ENCODE measurements around the gene MPIG6B. TPM values are rescaled to one million over a fixed set of nuclear protein-coding genes. Genes with fewer than 3 reads are reported as not detected.
"Not testable (repeated sequence)": the region's sequence is repeated elsewhere in the genome, so short reads cannot be mapped to it uniquely, and the experiment has no call there.

The MPIG6B gene
- total RNA-seq, 1 donor from 2014 or later = not detected

- intact Hi-C loops (cut with micrococcal nuclease) = loop anchor here (1.0 to 2.0 kb wide), 2 partner anchors 31 to 38 kb away; partner anchors contain the start of gene GPANK1
- peak; percentile 96 for DNase-seq (ENCODE audit: low spot score)
- Mint-ChIP-seq H3K4me1 (ENCODE audit: low read depth) (peaks cover 20% of the 10 kb centered on the region), H3K27me3 (ENCODE audit: low read depth) (no peaks in the 10 kb centered on the region), H3K36me3 (ENCODE audit: low read depth) (peaks cover 8% of the 10 kb centered on the region), H3K4me3 (ENCODE audit: low read depth) (peak within 1 kb of the TSS; percentile 99), H3K9me3 (no peaks in the 10 kb centered on the region), H3K27ac (peak within 1 kb of the TSS; percentile 98)
Observed at GRCh38 chr6:31702819-31703716, 20.1 kb upstream of the MPIG6B start, which contains the start of gene ABHD16A. Gene ABHD16A, minus strand, starts transcription at chr6:31703324. Its CDS starts 43 bp downstream, at chr6:31703281.

- Mint-ChIP-seq H3K9me3 (no peaks in the 10 kb centered on the region), H3K4me1 (ENCODE audit: low read depth) (peaks cover 20% of the 10 kb centered on the region), H3K27ac (no peak overlapping the region), H3K27me3 (ENCODE audit: low read depth) (no peaks in the 10 kb centered on the region), H3K4me3 (ENCODE audit: low read depth) (no peak overlapping the region), H3K36me3 (ENCODE audit: low read depth) (peaks cover 4% of the 10 kb centered on the region)
- intact Hi-C loops (cut with micrococcal nuclease) = no loop called here
- DNase-seq (ENCODE audit: low spot score) = no peak
Observed at GRCh38 chr6:31705931-31706330, 17.2 kb upstream of the MPIG6B start.

GRCh38 chr6:31706599-31706998 lies 16.6 kb upstream of the MPIG6B start, which contains the start of gene LY6G6F:
Gene LY6G6F, plus strand, starts transcription at chr6:31706866. Its CDS starts 41 bp downstream, at chr6:31706907.
- H3K9me3 Mint-ChIP-seq = no peaks in the 10 kb centered on the region
- H3K36me3 Mint-ChIP-seq (ENCODE audit: low read depth) = no peaks in the 10 kb centered on the region
- no peaks in the 10 kb centered on the region for H3K27me3 Mint-ChIP-seq (ENCODE audit: low read depth)
- H3K4me1 Mint-ChIP-seq (ENCODE audit: low read depth) = peaks cover 18% of the 10 kb centered on the region
- intact Hi-C loops (cut with micrococcal nuclease) = no loop called here
- DNase-seq (ENCODE audit: low spot score) = no peak
- no peak within 1 kb of the TSS for H3K27ac Mint-ChIP-seq
- H3K4me3 Mint-ChIP-seq (ENCODE audit: low read depth) = no peak within 1 kb of the TSS

- Mint-ChIP-seq H3K36me3 (ENCODE audit: low read depth) (no peaks in the 10 kb centered on the region), H3K27ac (no peak overlapping the region), H3K27me3 (ENCODE audit: low read depth) (peaks cover 4% of the 10 kb centered on the region)
Observed at GRCh38 chr6:31707701-31708100, 15.5 kb upstream of the MPIG6B start.

GRCh38 chr6:31708224-31708623 lies 14.9 kb upstream of the MPIG6B start:
- Mint-ChIP-seq H3K36me3 (ENCODE audit: low read depth) (no peaks in the 10 kb centered on the region), H3K9me3 (no peaks in the 10 kb centered on the region), H3K27ac (no peak overlapping the region), H3K4me3 (ENCODE audit: low read depth) (no peak overlapping the region), H3K27me3 (ENCODE audit: low read depth) (peaks cover 6% of the 10 kb centered on the region), H3K4me1 (ENCODE audit: low read depth) (peaks cover 13% of the 10 kb centered on the region)
- intact Hi-C loops (cut with micrococcal nuclease) = no loop called here
- no peak for DNase-seq (ENCODE audit: low spot score)

More at GRCh38 chr6:31707701-31708100, 15.5 kb upstream of the MPIG6B start:
- Mint-ChIP-seq H3K4me3 (ENCODE audit: low read depth) (no peak overlapping the region), H3K4me1 (ENCODE audit: low read depth) (peaks cover 13% of the 10 kb centered on the region), H3K9me3 (no peaks in the 10 kb centered on the region)
- intact Hi-C loops (cut with micrococcal nuclease) = no loop called here
- no peak for DNase-seq (ENCODE audit: low spot score)

GRCh38 chr6:31709157-31709556 lies 14.0 kb upstream of the MPIG6B start:
- H3K4me3 Mint-ChIP-seq (ENCODE audit: low read depth); H3K27ac Mint-ChIP-seq; H3K36me3 Mint-ChIP-seq (ENCODE audit: low read depth); H3K4me1 Mint-ChIP-seq (ENCODE audit: low read depth); H3K27me3 Mint-ChIP-seq (ENCODE audit: low read depth); H3K9me3 Mint-ChIP-seq; DNase-seq (ENCODE audit: low spot score); intact Hi-C loops (cut with micrococcal nuclease): not testable (repeated sequence)

GRCh38 chr6:31710523-31711219 lies 12.5 kb upstream of the MPIG6B start:
- H3K9me3 Mint-ChIP-seq = no peaks in the 10 kb centered on the region
- no peak overlapping the region for H3K27ac Mint-ChIP-seq
- DNase-seq (ENCODE audit: low spot score) = no peak
- peaks cover 9% of the 10 kb centered on the region for H3K4me1 Mint-ChIP-seq (ENCODE audit: low read depth)
- no peak overlapping the region for H3K4me3 Mint-ChIP-seq (ENCODE audit: low read depth)
- H3K36me3 Mint-ChIP-seq (ENCODE audit: low read depth) = no peaks in the 10 kb centered on the region
- intact Hi-C loops (cut with micrococcal nuclease) = no loop called here
- peaks cover 9% of the 10 kb centered on the region for H3K27me3 Mint-ChIP-seq (ENCODE audit: low read depth)

GRCh38 chr6:31711233-31711632 lies 11.9 kb upstream of the MPIG6B start:
- H3K27ac Mint-ChIP-seq = no peak overlapping the region
- peaks cover 9% of the 10 kb centered on the region for H3K4me1 Mint-ChIP-seq (ENCODE audit: low read depth)
- no peaks in the 10 kb centered on the region for H3K9me3 Mint-ChIP-seq
- intact Hi-C loops (cut with micrococcal nuclease) = no loop called here
- H3K27me3 Mint-ChIP-seq (ENCODE audit: low read depth) = peaks cover 9% of the 10 kb centered on the region
- no peaks in the 10 kb centered on the region for H3K36me3 Mint-ChIP-seq (ENCODE audit: low read depth)
- no peak for DNase-seq (ENCODE audit: low spot score)
- no peak overlapping the region for H3K4me3 Mint-ChIP-seq (ENCODE audit: low read depth)

- no peaks in the 10 kb centered on the region for H3K9me3 Mint-ChIP-seq
- intact Hi-C loops (cut with micrococcal nuclease) = no loop called here
- H3K36me3 Mint-ChIP-seq (ENCODE audit: low read depth) = no peaks in the 10 kb centered on the region
- peaks cover 9% of the 10 kb centered on the region for H3K27me3 Mint-ChIP-seq (ENCODE audit: low read depth)
- no peak overlapping the region for H3K27ac Mint-ChIP-seq
- no peak for DNase-seq (ENCODE audit: low spot score)
- H3K4me1 Mint-ChIP-seq (ENCODE audit: low read depth) = peaks cover 9% of the 10 kb centered on the region
- H3K4me3 Mint-ChIP-seq (ENCODE audit: low read depth) = no peak overlapping the region
Observed at GRCh38 chr6:31712296-31712695, 10.9 kb upstream of the MPIG6B start.

GRCh38 chr6:31713465-31713864 lies 9.7 kb upstream of the MPIG6B start:
- no peak overlapping the region for H3K4me3 Mint-ChIP-seq (ENCODE audit: low read depth)
- no peak overlapping the region for H3K27ac Mint-ChIP-seq
- intact Hi-C loops (cut with micrococcal nuclease) = no loop called here
- no peaks in the 10 kb centered on the region for H3K36me3 Mint-ChIP-seq (ENCODE audit: low read depth)
- H3K4me1 Mint-ChIP-seq (ENCODE audit: low read depth) = peaks cover 9% of the 10 kb centered on the region
- peaks cover 9% of the 10 kb centered on the region for H3K27me3 Mint-ChIP-seq (ENCODE audit: low read depth)
- H3K9me3 Mint-ChIP-seq = no peaks in the 10 kb centered on the region
- DNase-seq (ENCODE audit: low spot score) = no peak

GRCh38 chr6:31713991-31714684 lies 9.0 kb upstream of the MPIG6B start:
- no peak for DNase-seq (ENCODE audit: low spot score)
- Mint-ChIP-seq H3K4me1 (ENCODE audit: low read depth) (peaks cover 9% of the 10 kb centered on the region), H3K36me3 (ENCODE audit: low read depth) (no peaks in the 10 kb centered on the region), H3K4me3 (ENCODE audit: low read depth) (no peak overlapping the region), H3K9me3 (no peaks in the 10 kb centered on the region), H3K27ac (no peak overlapping the region), H3K27me3 (ENCODE audit: low read depth) (peaks cover 9% of the 10 kb centered on the region)
- intact Hi-C loops (cut with micrococcal nuclease) = no loop called here

- no peaks in the 10 kb centered on the region for H3K36me3 Mint-ChIP-seq (ENCODE audit: low read depth)
- peaks cover 9% of the 10 kb centered on the region for H3K4me1 Mint-ChIP-seq (ENCODE audit: low read depth)
- H3K4me3 Mint-ChIP-seq (ENCODE audit: low read depth) = no peak within 1 kb of the TSS
- no peaks in the 10 kb centered on the region for H3K9me3 Mint-ChIP-seq
- peaks cover 13% of the 10 kb centered on the region for H3K27me3 Mint-ChIP-seq (ENCODE audit: low read depth)
- intact Hi-C loops (cut with micrococcal nuclease) = no loop called here
- DNase-seq (ENCODE audit: low spot score) = no peak
- no peak within 1 kb of the TSS for H3K27ac Mint-ChIP-seq
Observed at GRCh38 chr6:31715022-31715958, 7.9 kb upstream of the MPIG6B start, which contains the start of gene LY6G6D. Gene LY6G6D, plus strand, starts transcription at chr6:31715348. Its CDS starts 8 bp downstream, at chr6:31715356.
